K562 (cell line): Measurements from ENCODE around the gene PRRC2A. TPM values are rescaled to one million over a fixed set of nuclear protein-coding genes. Genes with fewer than 3 reads are reported as not detected.

Source experiments
- FOXK1 ChIP-seq: sonication (generic); formaldehyde crosslinking; IDR thresholded peaks from 2 replicates; pipeline ENCODE4 v1.8.0; 2022; ENCODE audit warnings: missing genetic modification reagents, mild to moderate bottlenecking, borderline replicate concordance
- THRAP3 ChIP-seq: fragments of 450-650 bp; IDR thresholded peaks from 2 replicates; pipeline ENCODE4 v1.6.1; 2016; ENCODE audit warnings: mild to moderate bottlenecking, inconsistent platforms, borderline replicate concordance
- ZBTB40 ChIP-seq, 2 experiments: fragments of 450-650 bp in 1 of 2; sonication (generic) in 1 of 2; formaldehyde crosslinking in 1 of 2; IDR thresholded peaks; 2 replicates each; pipeline versions ENCODE4 v1.7.1 to v1.9.0; 2016 to 2022; ENCODE audit warnings: inconsistent platforms in 1 of 2, mild to moderate bottlenecking in 1 of 2, missing genetic modification reagents in 1 of 2
- ZNF507 ChIP-seq: conservative IDR thresholded peaks from 2 replicates; pipeline ENCODE4 v1.6.1; 2017; ENCODE audit warnings: missing genetic modification characterization, missing compliant biosample characterization
- ZNF592 ChIP-seq: fragments of 450-650 bp; IDR thresholded peaks from 2 replicates; pipeline ENCODE4 v1.6.1; 2017; ENCODE audit warnings: antibody characterized with exemption, mild to moderate bottlenecking
- polyA plus RNA-seq, 8 experiments: library from polyadenylated mRNA; depleted of rRNA in 4 of 8; stranded (reverse) in 5 of 8; unstranded in 3 of 8; fragments of >200 nt; fragmentation: Nextera tagmentation in 2 of 8; fragmentation: Illumina TruSeq in 1 of 8; extraction: Ambion mirVana in 2 of 8; extraction: Trizol in 1 of 8; gene quantifications; 2 replicates each; pipeline versions ENCODE4 v1.2.1 to v1.2.3, GENCODE V29; 2011 to 2014; ENCODE audit warnings: inconsistent platforms in 1 of 8, missing spikeins in 1 of 8
- total RNA-seq, 7 experiments: library from RNA; depleted of rRNA in 6 of 7; stranded (reverse); fragments of >200 nt in 6 of 7; fragmentation: Illumina TruSeq in 2 of 7; extraction: Trizol in 2 of 7; gene quantifications; 2 replicates each; pipeline versions ENCODE4 v1.2.1 to v1.2.3, GENCODE V29; 2011 to 2021; ENCODE audit warnings: low replicate concordance in 1 of 7
- TF ChIP-seq, protein P1 (sequence below): fragments of 250-450 bp; sonication (Bioruptor Pico); IDR thresholded peaks from 2 replicates; pipeline ENCODE4 v1.4.0; 2020; ENCODE audit warnings: borderline replicate concordance

PRRC2A gene
- total and polyA plus RNA-seq, 9 of the 15 experiments (the other 6 are each of a cell fraction or from before 2014, with no cell fraction given) = 1.0 to 332 (median 63.0) TPM

DNA sequence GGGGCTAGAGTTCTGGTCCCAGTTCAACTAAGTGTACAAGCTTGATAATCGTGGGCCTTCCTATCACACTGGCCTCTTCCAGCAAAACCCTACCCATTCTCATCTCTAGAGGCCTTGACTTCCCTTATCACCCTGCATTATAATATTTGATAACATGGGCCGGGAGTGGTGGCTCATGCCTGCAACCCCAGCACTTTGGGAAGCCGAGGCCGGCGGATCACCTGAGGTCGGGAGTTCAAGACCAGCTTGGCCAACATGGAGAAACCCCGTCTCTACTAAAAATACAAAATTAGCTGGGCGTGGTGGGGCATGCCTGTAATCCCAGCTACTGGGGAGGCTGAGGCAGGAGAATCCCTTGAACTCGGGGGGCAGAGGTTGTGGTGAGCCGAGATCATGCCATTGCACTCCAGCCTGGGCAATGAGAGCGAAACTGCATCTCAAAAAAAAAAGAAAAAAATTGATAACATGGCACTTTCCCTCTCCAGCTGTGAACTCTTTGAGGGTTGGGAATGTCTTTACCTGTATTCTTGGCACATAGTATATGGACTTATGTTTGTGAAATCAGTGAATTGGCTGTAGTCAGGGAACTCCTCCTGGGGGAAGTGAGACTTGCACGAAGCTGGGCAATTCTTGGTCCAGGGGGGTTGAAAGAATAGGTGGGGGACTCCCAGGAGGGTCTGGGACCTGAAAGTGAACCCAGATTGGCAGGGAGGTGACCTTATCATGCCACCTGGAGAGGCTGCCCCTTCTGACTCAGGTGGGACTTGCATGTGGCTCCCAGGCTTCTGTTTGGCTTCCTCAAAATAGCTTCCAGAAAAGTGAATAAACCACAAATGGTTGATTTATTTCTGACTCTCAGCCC, 41.0 kb downstream of the PRRC2A start (continued):
- TF ChIP-seq, protein P1, sequence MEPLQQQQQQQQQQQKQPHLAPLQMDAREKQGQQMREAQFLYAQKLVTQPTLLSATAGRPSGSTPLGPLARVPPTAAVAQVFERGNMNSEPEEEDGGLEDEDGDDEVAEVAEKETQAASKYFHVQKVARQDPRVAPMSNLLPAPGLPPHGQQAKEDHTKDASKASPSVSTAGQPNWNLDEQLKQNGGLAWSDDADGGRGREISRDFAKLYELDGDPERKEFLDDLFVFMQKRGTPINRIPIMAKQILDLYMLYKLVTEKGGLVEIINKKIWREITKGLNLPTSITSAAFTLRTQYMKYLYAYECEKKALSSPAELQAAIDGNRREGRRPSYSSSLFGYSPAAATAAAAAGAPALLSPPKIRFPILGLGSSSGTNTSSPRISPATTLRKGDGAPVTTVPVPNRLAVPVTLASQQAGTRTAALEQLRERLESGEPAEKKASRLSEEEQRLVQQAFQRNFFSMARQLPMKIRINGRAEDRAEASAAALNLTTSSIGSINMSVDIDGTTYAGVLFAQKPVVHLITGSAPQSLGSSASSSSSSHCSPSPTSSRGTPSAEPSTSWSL (CRISPR knock-in tag) = no peak
- TF ChIP-seq FOXK1 (CRISPR knock-in tag) = 0 out of 2 replicates have a peak, but pooled peaks have one; percentile 21
- TF ChIP-seq ZNF507 (tag) = no peak
- TF ChIP-seq THRAP3 = no peak
- no peak for TF ChIP-seq ZBTB40 (IDR thresholded peaks at IDR 0.05)
- TF ChIP-seq ZBTB40 (CRISPR knock-in tag; IDR thresholded peaks at IDR 0.05) = no peak
- no peak for TF ChIP-seq ZNF592
